GM19351 (cell line): Measurements from ENCODE around the gene ANXA8L1.
"Not testable (repeated sequence)": the region's sequence is repeated elsewhere in the genome, so short reads cannot be mapped to it uniquely, and the experiment has no call there.

Experiments
- ATAC-seq: cut with Tn5 transposase; IDR thresholded peaks from one replicate; pipeline ENCODE4 v1.9.1; 2021; ENCODE audit warnings: mild to moderate bottlenecking, moderate library complexity; ENCODE audit not compliant: unreplicated experiment

ANXA8L1 gene

GRCh38 chr10:46375406-46375805 lies at the start of gene ANXA8L1:
Gene ANXA8L1, plus strand, starts transcription at chr10:46375776. Its CDS starts 76 bp downstream, at chr10:46375852.
- not testable (repeated sequence) for ATAC-seq

DNA sequence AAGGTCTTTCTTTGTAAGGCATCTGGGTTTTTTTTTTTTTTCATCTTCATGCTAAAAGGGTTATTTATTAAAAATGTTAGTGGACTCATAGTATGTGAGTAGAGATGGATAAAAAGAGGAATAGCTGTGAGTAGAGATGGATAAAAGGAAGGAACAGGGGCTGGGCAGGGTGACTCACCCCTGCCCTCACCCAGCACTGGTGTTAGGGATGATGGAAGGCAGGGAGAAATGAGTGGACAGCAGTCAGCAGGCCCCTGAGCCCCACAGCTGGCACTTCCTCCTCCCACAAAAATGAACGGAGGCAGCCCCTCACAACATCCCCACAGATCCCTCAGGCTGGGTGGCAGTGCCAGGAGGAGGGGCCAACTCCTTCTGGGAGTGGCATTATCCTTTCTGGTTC lies 49.5 kb upstream of the ANXA8L1 start:
- ATAC-seq, result no peak

DNA sequence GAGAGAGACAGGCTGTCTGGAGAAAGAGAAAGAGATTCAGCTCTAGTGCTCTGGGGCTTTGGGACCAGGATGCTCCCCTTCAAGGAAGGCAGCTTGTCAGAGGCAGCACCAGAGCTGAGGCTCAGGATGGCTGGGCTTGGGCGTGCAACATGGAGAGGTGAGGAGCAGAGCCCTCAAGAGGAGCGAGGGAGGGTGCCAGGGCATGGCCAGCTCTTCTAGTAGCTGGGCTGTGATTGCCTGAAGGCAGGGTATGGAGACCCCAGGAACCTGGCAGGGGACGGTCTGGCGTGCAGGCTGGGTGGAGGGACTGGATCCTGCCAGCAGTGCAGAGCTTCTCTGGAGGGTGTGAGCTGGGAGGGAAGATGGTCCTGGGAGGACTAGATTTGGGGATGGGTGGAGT lies 48.6 kb upstream of the ANXA8L1 start:
- ATAC-seq, result no peak

- no peak for ATAC-seq
These were observed 47.9 kb upstream of the ANXA8L1 start for GRCh38 chr10:46327685-46328084.

DNA sequence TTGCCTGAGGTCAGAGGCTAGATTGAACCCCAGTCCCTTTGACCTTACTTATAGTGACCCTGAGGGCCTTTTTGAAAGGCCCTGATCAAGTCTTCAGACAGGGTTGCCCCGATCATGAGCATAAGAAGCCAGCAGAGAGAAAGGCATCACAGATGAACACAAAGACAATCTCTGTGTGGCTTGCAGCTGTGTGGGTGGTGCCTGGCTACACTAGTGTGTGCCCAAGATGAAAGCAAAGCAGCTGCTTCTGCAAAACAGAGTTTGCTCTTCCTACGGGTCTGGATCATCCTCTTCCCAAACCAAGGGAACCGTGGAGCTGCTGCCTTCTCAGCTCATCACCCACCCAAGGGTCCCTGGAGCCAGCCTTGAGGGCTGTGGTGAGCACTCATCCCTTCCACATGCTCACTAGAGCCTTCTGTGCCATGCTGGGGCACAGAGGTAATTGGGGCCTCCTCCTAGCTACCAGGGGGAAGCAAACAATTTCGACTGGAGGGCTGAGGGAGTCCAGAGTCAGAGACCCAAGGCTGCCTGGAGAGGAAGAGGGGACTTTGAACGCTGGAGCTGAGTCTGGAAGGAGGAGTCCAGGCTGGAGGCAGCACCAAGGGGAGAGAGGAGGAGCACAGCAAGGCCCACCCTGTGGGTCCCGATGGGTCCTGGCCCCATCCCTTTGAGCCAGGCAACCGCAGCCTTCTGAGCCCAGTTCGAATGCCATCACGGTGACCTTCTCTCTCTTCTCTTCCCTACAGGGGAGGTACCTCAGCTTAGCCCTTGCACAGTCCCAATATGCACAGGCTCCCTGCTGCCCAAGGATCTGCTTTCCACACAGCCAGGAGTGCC lies 46.5 kb upstream of the ANXA8L1 start:
- no peak for ATAC-seq

- ATAC-seq, result no peak
These were observed 45.9 kb upstream of the ANXA8L1 start for GRCh38 chr10:46329690-46330016.

DNA sequence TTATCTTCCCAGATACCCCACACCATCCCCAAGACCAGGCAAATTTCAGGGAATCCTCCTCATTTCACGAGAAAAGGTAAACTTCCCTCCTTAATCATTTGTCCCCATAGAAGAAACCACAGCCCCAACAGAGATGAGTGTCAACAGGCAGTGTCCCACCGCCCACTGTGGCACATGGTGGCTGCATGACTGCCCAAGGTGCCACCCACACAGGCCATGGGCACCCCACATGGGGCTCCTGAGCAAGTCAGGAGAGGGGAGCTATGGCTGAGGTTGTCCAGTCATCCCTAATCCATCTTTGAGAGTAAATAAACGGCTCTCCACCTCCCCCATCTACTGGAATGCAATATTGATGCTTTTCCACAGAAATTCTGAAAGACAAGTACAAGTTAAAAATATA lies 44.7 kb upstream of the ANXA8L1 start:
- no peak for ATAC-seq

- not testable (repeated sequence) for ATAC-seq
These were observed 10.1 kb upstream of the ANXA8L1 start for GRCh38 chr10:46365484-46365883.

GRCh38 chr10:46367209-46367608 lies 8.4 kb upstream of the ANXA8L1 start:
- not testable (repeated sequence) for ATAC-seq

DNA sequence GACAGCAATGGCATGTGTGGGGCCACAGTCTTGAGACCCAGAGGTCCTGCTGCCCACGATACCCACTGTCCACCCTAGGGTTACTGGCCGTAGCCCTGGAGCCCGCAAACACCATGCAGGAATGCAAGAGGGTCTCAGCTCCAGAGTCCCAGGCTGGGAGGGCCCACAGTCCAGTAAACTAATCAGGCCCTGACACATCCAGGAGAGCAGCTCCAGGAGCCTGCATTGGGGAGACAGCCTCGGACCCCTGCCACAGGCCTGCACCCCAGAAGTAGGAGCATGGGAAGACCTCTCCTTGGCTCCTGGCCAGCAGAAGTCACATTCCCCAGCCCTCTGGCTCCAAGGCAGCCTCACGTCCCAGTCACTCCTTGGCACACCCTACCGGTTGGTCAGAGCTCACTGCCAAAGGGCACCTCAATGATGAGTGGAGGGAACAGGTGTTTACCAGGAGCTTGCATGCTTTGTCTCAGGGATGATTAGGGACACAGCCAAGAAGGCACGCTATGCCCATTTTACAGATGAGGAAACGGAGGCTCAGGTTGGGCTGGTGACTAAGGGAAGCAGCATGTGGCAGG lies 7.8 kb upstream of the ANXA8L1 start:
- ATAC-seq, result not testable (repeated sequence)

DNA sequence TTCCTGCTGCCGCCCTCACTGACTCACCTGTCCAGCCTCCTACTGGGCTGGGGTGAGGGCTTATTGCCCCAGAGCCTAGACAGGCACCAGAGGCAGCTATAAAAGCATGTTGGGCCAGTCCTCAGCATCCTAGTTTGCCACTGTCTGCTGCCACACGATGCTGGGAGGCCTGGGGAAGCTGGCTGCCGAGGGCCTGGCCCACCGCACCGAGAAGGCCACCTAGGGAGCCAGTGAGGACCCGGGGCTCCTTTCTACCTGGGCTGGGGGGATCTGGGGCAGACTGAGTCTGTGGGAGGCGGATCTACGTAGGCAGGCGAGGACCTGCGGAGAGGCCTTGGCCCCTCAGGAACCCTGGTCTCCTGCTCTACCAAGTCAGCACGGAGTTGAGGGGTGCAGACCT lies 6.6 kb upstream of the ANXA8L1 start:
- ATAC-seq, result not testable (repeated sequence)

DNA sequence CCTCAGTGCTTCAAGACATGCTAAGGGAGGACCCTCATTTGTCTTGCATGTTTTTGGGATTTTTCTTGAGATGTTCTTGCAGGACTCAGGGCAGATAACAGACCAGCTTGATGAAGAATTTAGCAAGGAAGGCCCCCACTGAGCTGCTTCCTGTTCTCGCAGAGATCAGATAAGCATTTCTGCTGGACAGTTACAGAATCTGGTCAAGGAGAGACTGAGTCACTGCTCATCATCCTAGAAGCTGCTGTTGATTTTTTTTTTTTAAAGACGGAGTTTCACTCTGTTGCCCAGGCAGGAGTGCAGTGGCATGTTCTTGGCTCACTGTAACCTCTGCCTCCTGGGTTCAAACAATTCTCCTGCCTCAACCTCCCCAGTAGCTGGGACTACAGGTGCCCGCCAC lies 1.2 kb upstream of the ANXA8L1 start:
- not testable (repeated sequence) for ATAC-seq

- ATAC-seq, result not testable (repeated sequence)
These were observed 1.4 kb downstream of the ANXA8L1 start for GRCh38 chr10:46377022-46377421.

DNA sequence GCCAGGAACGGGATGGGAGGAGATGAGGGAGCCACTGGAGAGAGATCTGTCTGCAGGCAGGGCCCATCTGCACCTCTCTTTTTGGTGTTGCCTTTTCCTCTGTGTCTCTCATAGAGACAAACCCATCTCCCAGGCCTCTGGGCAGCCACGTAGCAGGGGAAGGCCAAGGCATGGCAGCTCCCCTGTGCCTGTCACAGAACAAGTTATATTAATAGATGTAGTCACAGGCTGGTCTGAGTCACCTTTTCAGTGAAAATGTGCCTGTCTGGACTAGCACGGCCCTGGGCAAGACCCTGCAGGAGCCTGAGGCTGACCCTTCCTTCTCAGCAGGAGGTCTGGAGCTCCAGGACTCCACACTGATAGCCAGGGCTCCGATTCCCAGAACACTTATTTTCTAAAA lies 2.1 kb downstream of the ANXA8L1 start:
- not testable (repeated sequence) for ATAC-seq

GRCh38 chr10:46378108-46378507 lies 2.5 kb downstream of the ANXA8L1 start:
- not testable (repeated sequence) for ATAC-seq

- not testable (repeated sequence) for ATAC-seq
These were observed 3.8 kb downstream of the ANXA8L1 start for GRCh38 chr10:46379233-46379848.

DNA sequence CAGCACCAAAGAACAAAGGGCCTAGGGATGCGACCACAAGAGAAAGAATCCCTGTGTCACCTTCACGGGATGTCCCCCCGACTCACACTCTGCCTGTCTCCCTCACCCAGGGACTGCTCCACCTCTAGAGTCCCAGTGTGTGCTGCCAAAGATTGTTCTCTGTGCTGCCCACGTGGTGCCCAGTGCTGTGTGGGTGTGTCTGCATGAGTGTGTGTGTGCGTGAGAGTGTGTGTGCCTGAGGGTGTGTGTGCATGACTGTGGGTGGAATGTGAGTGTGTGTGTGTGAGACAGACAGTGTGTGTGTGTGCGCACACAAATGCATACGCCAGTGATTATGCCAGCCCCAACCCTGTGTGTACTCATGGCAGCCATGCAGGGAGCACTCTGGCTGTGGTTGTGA lies 10.3 kb downstream of the ANXA8L1 start:
- not testable (repeated sequence) for ATAC-seq

DNA sequence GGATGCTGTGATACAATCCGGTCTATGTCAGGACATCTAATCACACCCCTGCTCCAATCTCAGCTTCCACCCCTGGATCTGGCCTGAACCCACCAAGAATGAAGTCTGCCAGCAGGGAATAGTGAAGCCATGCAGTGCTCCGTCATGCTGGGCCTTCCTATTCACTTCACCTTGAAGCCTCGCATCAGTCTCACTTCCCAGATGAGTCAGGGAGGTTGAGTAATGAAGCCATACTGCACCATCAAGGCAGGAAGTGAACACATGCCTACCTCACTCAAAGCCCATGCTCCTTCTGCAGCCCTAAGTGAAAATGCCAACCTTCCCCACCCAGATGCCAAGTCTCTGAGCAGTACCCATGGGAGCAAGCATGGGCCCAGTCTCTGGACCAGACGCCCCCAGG lies 11.1 kb downstream of the ANXA8L1 start:
- ATAC-seq, result peak; percentile 84

- ATAC-seq, result not testable (repeated sequence)
These were observed 11.8 kb downstream of the ANXA8L1 start for GRCh38 chr10:46387309-46387902.

GRCh38 chr10:46391422-46391821 lies 15.8 kb downstream of the ANXA8L1 start:
- not testable (repeated sequence) for ATAC-seq

- ATAC-seq, result not testable (repeated sequence)
These were observed 21.1 kb downstream of the ANXA8L1 start for GRCh38 chr10:46396441-46397279.
